ENCODE data around the gene TCERG1L. TPM values are rescaled to one million over a fixed set of nuclear protein-coding genes. Genes with fewer than 3 reads are reported as not detected.

The TCERG1L gene
- polyA plus RNA-seq, 1 donor from 2014 or later = 0.53 TPM

DNA sequence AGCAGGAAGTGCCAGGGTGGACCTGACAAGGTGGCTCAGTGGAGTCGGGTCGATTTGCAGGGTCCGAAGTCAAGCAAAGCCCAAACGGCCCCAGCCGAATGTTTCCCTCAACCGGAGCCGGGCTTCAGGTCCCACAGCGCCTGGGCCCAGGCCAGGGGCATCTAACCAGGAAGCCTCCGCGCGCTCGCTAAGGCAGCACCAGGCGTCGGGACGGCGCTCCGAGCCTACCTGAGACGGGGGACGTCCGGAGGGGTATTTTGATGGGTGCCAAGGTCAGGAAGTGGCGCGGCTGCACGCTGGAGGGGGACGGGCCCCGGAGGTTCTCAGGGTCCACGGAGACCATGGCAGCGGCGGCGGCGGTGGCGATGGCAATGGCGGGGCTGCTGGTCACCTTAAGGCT lies 51.5 kb downstream of the TCERG1L start:
- Histone ChIP-seq H3K36me3 (ENCODE audit: insufficient read depth, low read length) (no peaks in the 10 kb centered on the region), H3F3A (ENCODE audit: insufficient read depth, low read length, poor library complexity, severe bottlenecking) (no peaks in the 10 kb centered on the region), H4K20me1 (ENCODE audit: insufficient read depth) (no peaks in the 10 kb centered on the region), H2AFZ (ENCODE audit: low read depth, low read length) (no peak overlapping the region), H3K4me3 (ENCODE audit: low read length) (no peak overlapping the region), H3K9me2 (ENCODE audit: insufficient read depth, low read length) (no peaks in the 10 kb centered on the region), H3K9ac (ENCODE audit: low read length) (no peak overlapping the region), H3K79me2 (replicated peaks; ENCODE audit: insufficient read depth, low read length) (no peaks in the 10 kb centered on the region), H3K9me3 (ENCODE audit: low read length) (no peaks in the 10 kb centered on the region), H3K27ac (ENCODE audit: low read length) (no peak overlapping the region), H3K27me3 (ENCODE audit: insufficient read depth, low read depth, low read length) (no peaks in the 10 kb centered on the region), H3K4me2 (ENCODE audit: low read length) (no peak overlapping the region)
- TF ChIP-seq TAF1 (IDR thresholded peaks at IDR 0.05; ENCODE audit: low read depth) = no peak
- TF ChIP-seq SMC3 (conservative IDR thresholded peaks at IDR 0.05; ENCODE audit: poor library complexity) = no peak
- no peak for TF ChIP-seq MXI1 (conservative IDR thresholded peaks at IDR 0.05; ENCODE audit: poor library complexity, severe bottlenecking)
- no peak for TF ChIP-seq POLR2AphosphoS5 (IDR thresholded peaks at IDR 0.05)

DNA sequence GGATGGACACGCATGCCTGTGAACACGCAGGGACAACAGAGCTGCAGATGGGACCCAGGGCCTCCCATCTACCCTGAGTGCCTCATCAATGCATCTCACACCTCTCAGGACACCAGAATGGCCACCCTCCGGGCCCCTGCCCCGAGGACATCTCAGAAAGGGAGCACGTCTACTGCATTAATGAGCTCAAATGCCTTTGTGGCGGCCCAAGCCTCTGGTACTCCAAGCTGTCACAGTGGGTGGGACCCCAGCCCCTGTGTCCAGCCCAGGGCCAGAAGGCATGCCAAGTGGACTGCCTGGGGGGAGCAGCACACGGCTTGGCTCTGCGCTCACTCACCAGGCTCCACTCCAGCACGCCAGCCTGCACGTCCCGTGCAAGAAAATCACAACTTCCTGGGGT lies 52.0 kb downstream of the TCERG1L start:
- Histone ChIP-seq H3F3A (ENCODE audit: insufficient read depth, low read length, poor library complexity, severe bottlenecking) (no peaks in the 10 kb centered on the region), H3K27me3 (ENCODE audit: insufficient read depth, low read depth, low read length) (no peaks in the 10 kb centered on the region), H3K4me2 (ENCODE audit: low read length) (no peak overlapping the region), H3K9me3 (ENCODE audit: low read length) (no peaks in the 10 kb centered on the region), H3K4me3 (ENCODE audit: low read length) (no peak overlapping the region), H3K9me2 (ENCODE audit: insufficient read depth, low read length) (no peaks in the 10 kb centered on the region), H2AFZ (ENCODE audit: low read depth, low read length) (no peak overlapping the region), H3K36me3 (ENCODE audit: insufficient read depth, low read length) (no peaks in the 10 kb centered on the region), H4K20me1 (ENCODE audit: insufficient read depth) (no peaks in the 10 kb centered on the region), H3K27ac (ENCODE audit: low read length) (no peak overlapping the region), H3K9ac (ENCODE audit: low read length) (no peak overlapping the region), H3K79me2 (replicated peaks; ENCODE audit: insufficient read depth, low read length) (no peaks in the 10 kb centered on the region)
- TF ChIP-seq, protein P1, sequence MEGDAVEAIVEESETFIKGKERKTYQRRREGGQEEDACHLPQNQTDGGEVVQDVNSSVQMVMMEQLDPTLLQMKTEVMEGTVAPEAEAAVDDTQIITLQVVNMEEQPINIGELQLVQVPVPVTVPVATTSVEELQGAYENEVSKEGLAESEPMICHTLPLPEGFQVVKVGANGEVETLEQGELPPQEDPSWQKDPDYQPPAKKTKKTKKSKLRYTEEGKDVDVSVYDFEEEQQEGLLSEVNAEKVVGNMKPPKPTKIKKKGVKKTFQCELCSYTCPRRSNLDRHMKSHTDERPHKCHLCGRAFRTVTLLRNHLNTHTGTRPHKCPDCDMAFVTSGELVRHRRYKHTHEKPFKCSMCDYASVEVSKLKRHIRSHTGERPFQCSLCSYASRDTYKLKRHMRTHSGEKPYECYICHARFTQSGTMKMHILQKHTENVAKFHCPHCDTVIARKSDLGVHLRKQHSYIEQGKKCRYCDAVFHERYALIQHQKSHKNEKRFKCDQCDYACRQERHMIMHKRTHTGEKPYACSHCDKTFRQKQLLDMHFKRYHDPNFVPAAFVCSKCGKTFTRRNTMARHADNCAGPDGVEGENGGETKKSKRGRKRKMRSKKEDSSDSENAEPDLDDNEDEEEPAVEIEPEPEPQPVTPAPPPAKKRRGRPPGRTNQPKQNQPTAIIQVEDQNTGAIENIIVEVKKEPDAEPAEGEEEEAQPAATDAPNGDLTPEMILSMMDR (IDR thresholded peaks at IDR 0.05; ENCODE audit: poor library complexity, severe bottlenecking) = no peak
- TF ChIP-seq RAD21 (conservative IDR thresholded peaks at IDR 0.05) (no peak), TAF1 (IDR thresholded peaks at IDR 0.05; ENCODE audit: low read depth) (no peak), SMC3 (conservative IDR thresholded peaks at IDR 0.05; ENCODE audit: poor library complexity) (no peak), MXI1 (conservative IDR thresholded peaks at IDR 0.05; ENCODE audit: poor library complexity, severe bottlenecking) (no peak)
- TF ChIP-seq, protein P2, sequence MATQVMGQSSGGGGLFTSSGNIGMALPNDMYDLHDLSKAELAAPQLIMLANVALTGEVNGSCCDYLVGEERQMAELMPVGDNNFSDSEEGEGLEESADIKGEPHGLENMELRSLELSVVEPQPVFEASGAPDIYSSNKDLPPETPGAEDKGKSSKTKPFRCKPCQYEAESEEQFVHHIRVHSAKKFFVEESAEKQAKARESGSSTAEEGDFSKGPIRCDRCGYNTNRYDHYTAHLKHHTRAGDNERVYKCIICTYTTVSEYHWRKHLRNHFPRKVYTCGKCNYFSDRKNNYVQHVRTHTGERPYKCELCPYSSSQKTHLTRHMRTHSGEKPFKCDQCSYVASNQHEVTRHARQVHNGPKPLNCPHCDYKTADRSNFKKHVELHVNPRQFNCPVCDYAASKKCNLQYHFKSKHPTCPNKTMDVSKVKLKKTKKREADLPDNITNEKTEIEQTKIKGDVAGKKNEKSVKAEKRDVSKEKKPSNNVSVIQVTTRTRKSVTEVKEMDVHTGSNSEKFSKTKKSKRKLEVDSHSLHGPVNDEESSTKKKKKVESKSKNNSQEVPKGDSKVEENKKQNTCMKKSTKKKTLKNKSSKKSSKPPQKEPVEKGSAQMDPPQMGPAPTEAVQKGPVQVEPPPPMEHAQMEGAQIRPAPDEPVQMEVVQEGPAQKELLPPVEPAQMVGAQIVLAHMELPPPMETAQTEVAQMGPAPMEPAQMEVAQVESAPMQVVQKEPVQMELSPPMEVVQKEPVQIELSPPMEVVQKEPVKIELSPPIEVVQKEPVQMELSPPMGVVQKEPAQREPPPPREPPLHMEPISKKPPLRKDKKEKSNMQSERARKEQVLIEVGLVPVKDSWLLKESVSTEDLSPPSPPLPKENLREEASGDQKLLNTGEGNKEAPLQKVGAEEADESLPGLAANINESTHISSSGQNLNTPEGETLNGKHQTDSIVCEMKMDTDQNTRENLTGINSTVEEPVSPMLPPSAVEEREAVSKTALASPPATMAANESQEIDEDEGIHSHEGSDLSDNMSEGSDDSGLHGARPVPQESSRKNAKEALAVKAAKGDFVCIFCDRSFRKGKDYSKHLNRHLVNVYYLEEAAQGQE (IDR thresholded peaks at IDR 0.05; ENCODE audit: borderline replicate concordance) = no peak

DNA sequence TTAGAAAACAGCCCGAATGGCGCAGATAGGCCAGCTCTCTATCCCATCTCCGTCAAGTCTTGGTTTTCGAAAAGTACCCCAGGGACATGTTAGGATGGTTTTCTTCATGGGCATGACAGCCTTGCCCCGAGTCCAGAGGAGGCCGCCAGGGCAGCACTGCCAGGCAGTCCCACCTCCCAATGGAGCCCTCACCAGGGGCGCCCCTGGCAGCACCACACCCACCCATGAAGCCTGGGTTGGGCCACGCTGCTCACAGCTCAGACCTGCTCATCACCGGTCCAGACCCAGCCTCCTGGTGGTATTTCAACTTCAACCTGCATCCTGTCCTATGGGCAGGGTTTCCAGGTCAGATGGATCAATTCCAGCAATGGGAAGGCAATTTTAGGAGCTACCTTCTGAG lies 53.3 kb downstream of the TCERG1L start:
- no peaks in the 10 kb centered on the region for H3K79me2 ChIP-seq (replicated peaks; ENCODE audit: insufficient read depth, low read length)
- H4K20me1 ChIP-seq (ENCODE audit: insufficient read depth) = no peaks in the 10 kb centered on the region
- no peak overlapping the region for H3K4me3 ChIP-seq (ENCODE audit: low read length)
- no peaks in the 10 kb centered on the region for H3K27me3 ChIP-seq (ENCODE audit: insufficient read depth, low read depth, low read length)
- no peaks in the 10 kb centered on the region for H3F3A ChIP-seq (ENCODE audit: insufficient read depth, low read length, poor library complexity, severe bottlenecking)
- H3K9me3 ChIP-seq (ENCODE audit: low read length) = no peaks in the 10 kb centered on the region
- no peak overlapping the region for H2AFZ ChIP-seq (ENCODE audit: low read depth, low read length)
- H3K27ac ChIP-seq (ENCODE audit: low read length) = no peak overlapping the region
- no peaks in the 10 kb centered on the region for H3K9me2 ChIP-seq (ENCODE audit: insufficient read depth, low read length)
- H3K36me3 ChIP-seq (ENCODE audit: insufficient read depth, low read length) = no peaks in the 10 kb centered on the region
- no peak overlapping the region for H3K9ac ChIP-seq (ENCODE audit: low read length)
- H3K4me2 ChIP-seq (ENCODE audit: low read length) = no peak overlapping the region
- TF ChIP-seq EZH2 (IDR thresholded peaks at IDR 0.05; ENCODE audit: borderline replicate concordance, insufficient read depth, low read length, poor library complexity, severe bottlenecking) (no peak), EP300 (conservative IDR thresholded peaks at IDR 0.05; ENCODE audit: poor library complexity, severe bottlenecking) (no peak), MXI1 (conservative IDR thresholded peaks at IDR 0.05; ENCODE audit: poor library complexity, severe bottlenecking) (no peak), SMC3 (conservative IDR thresholded peaks at IDR 0.05; ENCODE audit: poor library complexity) (no peak), RAD21 (conservative IDR thresholded peaks at IDR 0.05) (no peak), TAF1 (IDR thresholded peaks at IDR 0.05; ENCODE audit: low read depth) (no peak), POLR2AphosphoS5 (IDR thresholded peaks at IDR 0.05) (no peak)
- TF ChIP-seq, protein P1 (IDR thresholded peaks at IDR 0.05; ENCODE audit: poor library complexity, severe bottlenecking) = no peak
- TF ChIP-seq, protein P2 (IDR thresholded peaks at IDR 0.05; ENCODE audit: borderline replicate concordance) = no peak
